Kidney epithelial cell (primary cell): Measurements from ENCODE around the gene STX11. TPM values are rescaled to one million over a fixed set of nuclear protein-coding genes. Genes with fewer than 3 reads are reported as not detected.

Experiments used
- DNase-seq: peaks from one replicate; pipeline ENCODE4 v3.0.0-alpha.2; 2010; ENCODE audit warnings: low read depth
- H3K27me3 ChIP-seq: 2 replicates; pipeline ENCODE4 v1.6.0; 2011; ENCODE audit warnings: low read length; ENCODE audit not compliant: control insufficient read depth, insufficient read depth
- H3K36me3 ChIP-seq: 2 replicates; pipeline ENCODE4 v1.5.1; 2011; ENCODE audit warnings: low read length; ENCODE audit not compliant: control insufficient read depth, insufficient read depth
- H3K4me3 ChIP-seq: 2 replicates; pipeline ENCODE4 v1.5.1; 2011; ENCODE audit warnings: low read depth, mild to moderate bottlenecking, control low read depth, low read length
- total RNA-seq: library from RNA; depleted of rRNA; stranded (reverse); fragments of >200 nt; gene quantifications from 2 replicates; pipeline ENCODE4 v1.2.3, GENCODE V29; 2015
- TF ChIP-seq, protein P1 (sequence below): IDR thresholded peaks from 2 replicates; pipeline ENCODE4 v1.5.1; 2011; ENCODE audit warnings: mild to moderate bottlenecking, moderate library complexity, low read length, control low read depth, inconsistent platforms; ENCODE audit not compliant: insufficient read depth, poor library complexity, severe bottlenecking

Gene STX11
- total RNA-seq, 1 donor from 2014 or later = 4.1 TPM

DNA sequence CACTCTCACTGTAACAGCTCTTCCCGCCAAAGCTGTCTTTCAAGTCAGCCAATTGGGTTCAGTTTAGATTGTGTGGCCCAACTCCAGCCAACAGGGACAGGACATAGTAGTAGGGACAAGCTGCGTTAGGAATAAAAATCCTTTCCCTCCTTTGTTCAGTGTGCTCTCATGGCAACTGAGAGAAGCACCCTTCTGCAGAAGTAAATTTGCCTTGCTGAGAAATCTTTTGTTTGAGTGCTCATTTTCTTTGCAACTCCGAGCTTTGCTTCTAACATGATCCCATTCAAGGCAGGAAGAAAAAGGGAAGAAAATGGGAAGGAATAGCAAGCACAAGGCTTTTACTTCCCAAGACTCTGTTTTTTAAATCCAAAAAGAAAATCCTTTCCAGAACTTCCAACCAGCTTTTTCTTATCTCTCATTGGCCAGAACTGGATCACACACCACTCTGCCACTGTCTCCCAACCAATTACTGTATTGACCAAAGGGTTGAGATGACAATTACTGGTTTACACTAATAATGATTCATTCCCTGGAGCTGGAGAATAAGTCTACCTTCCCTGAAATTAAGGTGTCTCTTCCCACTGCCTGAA is 52.7 kb downstream of the STX11 start:
- H3K27me3 ChIP-seq = no peaks in the 10 kb centered on the region

DNA sequence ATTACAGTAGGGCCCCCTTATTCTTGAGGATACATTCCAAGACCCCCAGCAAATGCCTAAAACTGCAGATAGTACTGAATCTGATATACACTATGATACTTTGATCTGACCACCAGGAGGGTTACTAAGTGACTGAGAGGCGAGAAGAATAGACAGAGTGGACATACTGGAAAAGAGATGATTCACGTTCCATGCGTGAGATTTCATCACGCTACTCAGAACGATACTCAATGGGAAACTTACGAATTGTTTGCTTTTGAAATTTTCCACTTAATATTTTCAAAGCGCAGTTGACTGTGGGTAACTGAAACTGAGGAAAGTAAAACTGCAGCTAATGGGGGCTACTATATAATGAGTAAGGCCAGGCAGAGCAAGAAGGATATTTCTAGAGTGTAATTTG is 60.8 kb downstream of the STX11 start:
- H3K36me3 ChIP-seq = no peaks in the 10 kb centered on the region
- H3K27me3 ChIP-seq = peaks cover 5% of the 10 kb centered on the region
- no peak for DNase-seq
- H3K4me3 ChIP-seq = no peak overlapping the region
- TF ChIP-seq, protein P1, sequence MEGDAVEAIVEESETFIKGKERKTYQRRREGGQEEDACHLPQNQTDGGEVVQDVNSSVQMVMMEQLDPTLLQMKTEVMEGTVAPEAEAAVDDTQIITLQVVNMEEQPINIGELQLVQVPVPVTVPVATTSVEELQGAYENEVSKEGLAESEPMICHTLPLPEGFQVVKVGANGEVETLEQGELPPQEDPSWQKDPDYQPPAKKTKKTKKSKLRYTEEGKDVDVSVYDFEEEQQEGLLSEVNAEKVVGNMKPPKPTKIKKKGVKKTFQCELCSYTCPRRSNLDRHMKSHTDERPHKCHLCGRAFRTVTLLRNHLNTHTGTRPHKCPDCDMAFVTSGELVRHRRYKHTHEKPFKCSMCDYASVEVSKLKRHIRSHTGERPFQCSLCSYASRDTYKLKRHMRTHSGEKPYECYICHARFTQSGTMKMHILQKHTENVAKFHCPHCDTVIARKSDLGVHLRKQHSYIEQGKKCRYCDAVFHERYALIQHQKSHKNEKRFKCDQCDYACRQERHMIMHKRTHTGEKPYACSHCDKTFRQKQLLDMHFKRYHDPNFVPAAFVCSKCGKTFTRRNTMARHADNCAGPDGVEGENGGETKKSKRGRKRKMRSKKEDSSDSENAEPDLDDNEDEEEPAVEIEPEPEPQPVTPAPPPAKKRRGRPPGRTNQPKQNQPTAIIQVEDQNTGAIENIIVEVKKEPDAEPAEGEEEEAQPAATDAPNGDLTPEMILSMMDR = no peak

More for the DNA sequence above, 52.7 kb downstream of the STX11 start:
- Histone ChIP-seq H3K4me3 (no peak overlapping the region), H3K36me3 (no peaks in the 10 kb centered on the region)
- no peak for DNase-seq
- TF ChIP-seq, protein P1 = no peak

DNA sequence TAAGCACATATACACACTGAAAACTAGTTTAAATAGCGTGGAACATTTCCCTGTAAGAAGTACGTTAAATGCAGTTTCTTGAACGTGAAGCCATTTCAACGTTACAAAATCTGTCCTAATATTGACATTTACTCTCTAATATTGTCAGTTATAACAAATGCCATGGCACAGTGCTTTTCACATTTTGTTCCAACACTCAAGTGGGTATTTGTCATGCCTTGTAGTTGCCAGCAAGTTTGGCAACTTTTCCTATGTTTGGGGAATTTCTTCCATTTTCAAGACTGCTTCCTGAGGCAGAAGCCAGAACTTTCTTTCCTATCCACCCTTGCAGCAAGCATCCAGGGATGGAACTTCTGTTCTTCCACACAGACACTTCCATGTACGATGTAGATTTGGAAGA is 63.0 kb downstream of the STX11 start:
- TF ChIP-seq, protein P1 = no peak
- Histone ChIP-seq H3K27me3 (peaks cover 5% of the 10 kb centered on the region), H3K4me3 (no peak overlapping the region), H3K36me3 (no peaks in the 10 kb centered on the region)
- DNase-seq = no peak

DNA sequence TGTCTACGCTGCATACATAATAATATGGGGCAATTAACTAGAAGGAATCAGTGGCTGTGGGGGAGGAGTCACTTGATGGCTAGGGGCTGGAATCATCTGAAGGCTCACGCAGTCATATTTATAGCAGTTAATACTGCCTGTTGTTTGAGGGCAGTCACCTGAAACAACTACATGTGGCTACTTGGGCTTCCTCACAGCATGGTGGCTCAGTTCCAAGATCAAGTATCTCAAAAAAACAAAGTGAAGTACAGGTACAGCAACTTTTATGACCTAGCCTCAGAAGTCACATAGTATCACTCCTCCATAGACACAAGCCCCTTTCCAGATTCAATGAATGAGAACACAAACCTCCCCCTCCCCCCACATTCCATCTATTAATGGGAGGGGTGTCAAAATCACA is 63.7 kb downstream of the STX11 start:
- Histone ChIP-seq H3K36me3 (no peaks in the 10 kb centered on the region), H3K4me3 (no peak overlapping the region), H3K27me3 (peaks cover 2% of the 10 kb centered on the region)
- TF ChIP-seq, protein P1 = no peak
- no peak for DNase-seq

DNA sequence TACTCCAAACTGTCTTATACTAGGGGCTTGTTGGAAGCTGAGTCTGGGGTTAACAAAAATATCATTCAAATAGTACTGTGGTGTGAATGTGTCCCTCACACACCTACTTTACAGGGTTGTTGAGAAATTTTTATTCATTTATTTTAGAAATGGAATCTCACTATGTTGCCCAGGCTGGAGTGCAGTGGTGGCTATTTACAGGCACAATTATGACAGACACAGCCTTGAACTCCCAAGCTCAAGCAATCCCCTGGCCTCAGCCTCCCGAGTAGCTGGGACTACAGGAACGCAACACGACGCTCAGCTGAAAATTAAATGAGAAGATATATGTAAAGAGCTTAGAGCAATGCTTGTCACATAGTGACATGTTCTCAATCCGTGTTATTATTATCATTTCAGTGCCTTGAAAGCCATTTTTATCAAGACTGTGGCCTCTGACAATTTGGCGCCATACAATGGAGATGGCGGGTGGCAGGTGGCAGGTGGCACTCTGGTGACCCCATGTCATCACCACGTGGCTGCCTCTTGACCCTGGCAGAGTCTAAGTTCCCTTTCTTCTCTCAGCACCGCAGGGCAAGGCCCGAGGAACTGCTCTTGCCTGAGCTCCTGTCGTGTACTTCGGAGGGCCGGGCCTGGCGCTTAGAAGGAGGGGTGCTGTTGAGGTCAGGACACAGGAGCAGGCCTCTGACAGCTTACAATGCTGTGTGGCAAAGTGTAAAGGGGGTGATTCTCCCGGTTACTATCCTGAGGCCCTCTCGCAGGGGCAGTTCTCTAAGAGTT is 64.5 kb downstream of the STX11 start:
- no peaks in the 10 kb centered on the region for H3K36me3 ChIP-seq
- H3K4me3 ChIP-seq = no peak overlapping the region
- TF ChIP-seq, protein P1 = no peak
- H3K27me3 ChIP-seq = no peaks in the 10 kb centered on the region
- no peak for DNase-seq

DNA sequence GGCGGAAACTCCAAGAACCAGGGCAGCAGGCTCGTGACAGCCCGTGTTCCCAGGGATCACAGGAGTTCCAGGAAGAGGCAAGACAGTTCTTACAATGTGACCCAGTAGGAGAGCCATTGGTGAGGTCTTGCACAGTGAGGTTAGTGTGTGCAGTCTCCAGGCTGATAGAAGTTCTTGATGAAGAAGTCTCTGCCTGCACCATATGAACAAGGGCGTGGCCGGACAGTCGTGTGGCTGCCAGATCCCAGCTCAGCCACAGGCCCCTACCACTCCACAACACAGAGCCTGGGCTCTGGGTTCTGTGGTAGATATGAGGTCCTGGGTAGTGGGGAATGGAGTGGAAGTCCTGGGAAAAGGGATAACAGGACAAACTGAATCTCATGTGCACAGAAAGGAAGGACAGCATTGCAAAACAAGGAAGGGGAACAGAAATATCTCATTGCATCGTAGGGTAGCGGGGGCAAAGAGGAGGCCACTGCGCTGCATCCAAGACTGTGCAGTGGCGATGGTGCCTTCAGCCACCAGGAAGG is 65.2 kb downstream of the STX11 start:
- TF ChIP-seq, protein P1 = no peak

More for the DNA sequence above, 65.2 kb downstream of the STX11 start:
- Histone ChIP-seq H3K36me3 (no peaks in the 10 kb centered on the region), H3K27me3 (no peaks in the 10 kb centered on the region), H3K4me3 (peak overlapping the region; percentile 60)
- no peak for DNase-seq
